GM12878 (cell line): Measurements from ENCODE around the gene TMSB10.

ENCODE experiments used
- GABPA ChIP-seq: IDR thresholded peaks from 2 replicates; pipeline ENCODE4 v1.6.1; 2014; ENCODE audit warnings: antibody characterized with exemption, low read depth, mild to moderate bottlenecking, inconsistent platforms
- NR2C1 ChIP-seq: fragments of 450-650 bp; IDR thresholded peaks from 2 replicates; pipeline ENCODE4 v1.6.1; 2017; ENCODE audit warnings: antibody characterized with exemption, mild to moderate bottlenecking, moderate library complexity
- SMC3 ChIP-seq: IDR thresholded peaks from 2 replicates; pipeline ENCODE4 v1.6.1; 2011; ENCODE audit warnings: low read length, improper control_type of control experiment, borderline replicate concordance

DNA sequence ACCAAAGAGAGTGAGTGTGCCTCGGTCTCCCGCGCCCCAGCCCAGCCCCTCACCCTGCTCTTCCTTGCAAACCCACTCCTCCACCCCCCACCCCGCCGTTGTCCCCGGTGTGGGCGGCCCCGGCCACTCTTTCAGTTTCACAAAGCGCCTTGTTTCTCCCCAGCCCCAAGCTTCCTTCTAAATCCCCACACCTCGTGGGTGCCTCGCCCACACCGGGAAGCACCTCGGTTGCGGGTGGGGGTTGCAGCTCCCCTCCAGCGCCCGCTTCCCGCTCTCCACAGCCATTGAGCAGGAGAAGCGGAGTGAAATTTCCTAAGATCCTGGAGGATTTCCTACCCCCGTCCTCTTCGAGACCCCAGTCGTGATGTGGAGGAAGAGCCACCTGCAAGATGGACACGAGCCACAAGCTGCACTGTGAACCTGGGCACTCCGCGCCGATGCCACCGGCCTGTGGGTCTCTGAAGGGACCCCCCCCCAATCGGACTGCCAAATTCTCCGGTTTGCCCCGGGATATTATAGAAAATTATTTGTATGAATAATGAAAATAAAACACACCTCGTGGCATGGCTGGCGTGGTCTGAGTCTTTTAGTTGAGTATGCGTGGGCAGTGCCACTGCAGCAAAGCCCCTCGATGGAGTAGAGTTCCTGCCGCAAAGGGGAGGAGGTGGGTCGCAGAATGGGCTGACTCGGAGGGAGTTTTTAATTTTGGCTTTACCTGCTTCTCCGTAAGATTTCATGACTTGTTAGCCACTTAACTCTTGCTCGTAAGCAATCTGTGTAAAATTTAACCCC lies 848 bp downstream of the TMSB10 start:
- TF ChIP-seq GABPA (no peak), SMC3 (no peak), NR2C1 (no peak)
